ENCODE results near the gene FOXO3. TPM values are rescaled to one million over a fixed set of nuclear protein-coding genes. Genes with fewer than 3 reads are reported as not detected.
A peak's percentile ranks its signal among the peaks of the same experiment; 100 is the strongest.

The FOXO3 gene
- total RNA-seq, 1 experiment from 2014 or later = 22.1 TPM

GRCh38 chr6:108526739-108527174 lies 34.0 kb upstream of the FOXO3 start:
- no peak overlapping the region for H3K56ac ChIP-seq (ENCODE audit: insufficient read length, low read depth, low read length)
- no peaks in the 10 kb centered on the region for H3K9me3 ChIP-seq (ENCODE audit: control insufficient read depth, low read depth, low read length)
- no peak overlapping the region for H3K9ac ChIP-seq (ENCODE audit: extremely low read depth, insufficient read length, low read length)
- no peaks in the 10 kb centered on the region for H3K79me2 ChIP-seq (ENCODE audit: insufficient read depth, low read length)
- no peaks in the 10 kb centered on the region for H3K27me3 ChIP-seq (ENCODE audit: insufficient read depth, low read length)
- no peak overlapping the region for H2AFZ ChIP-seq (ENCODE audit: low read length)
- no peak overlapping the region for H2BK5ac ChIP-seq (ENCODE audit: insufficient read length, low read length)
- no peak overlapping the region for H3K23ac ChIP-seq (ENCODE audit: insufficient read length, low read depth, low read length)
- H3K23me2 ChIP-seq (ENCODE audit: insufficient read length, low read depth, low read length, poor library complexity, severe bottlenecking) = no peaks in the 10 kb centered on the region
- peaks cover 11 to 14% of the 10 kb centered on the region in 2 experiments for H3K4me1 Mint-ChIP-seq
- H2BK120ac ChIP-seq (ENCODE audit: low read depth, low read length, poor library complexity, severe bottlenecking) = no peak overlapping the region
- H2BK12ac ChIP-seq (ENCODE audit: insufficient read length, low read depth, low read length) = no peak overlapping the region
- H3K4me3 Mint-ChIP-seq = no peak overlapping the region
- no peak overlapping the region for H3K4me2 ChIP-seq (ENCODE audit: insufficient read depth, insufficient read length, low read length)
- H3K9me3 Mint-ChIP-seq = no peaks in the 10 kb centered on the region
- no peak overlapping the region for H3K18ac ChIP-seq (ENCODE audit: insufficient read length, low read depth, low read length)
- H2BK15ac ChIP-seq (ENCODE audit: low read depth, low read length) = no peak overlapping the region
- no peaks in the 10 kb centered on the region for H4K20me1 ChIP-seq (ENCODE audit: control insufficient read depth, insufficient read depth, insufficient read length)
- no peak overlapping the region for H2AK5ac ChIP-seq (ENCODE audit: insufficient read length, low read length)
- H3K14ac ChIP-seq (ENCODE audit: insufficient read depth, low read length) = no peak overlapping the region
- no peak overlapping the region for H3K4ac ChIP-seq (ENCODE audit: low read depth, low read length)
- no peak for DNase-seq
- WGBS (ENCODE audit: extremely low coverage, insufficient read length, low lambda C conversion rate) = no CpG with 5 or more reads among the region's 7 CpGs
- no peak overlapping the region for H3K27ac ChIP-seq (ENCODE audit: insufficient read length, low read depth, low read length)
- no peaks in the 10 kb centered on the region for H3K79me1 ChIP-seq (ENCODE audit: insufficient read depth, low read depth, low read length, poor library complexity, severe bottlenecking)
- H2BK20ac ChIP-seq (ENCODE audit: low read depth, low read length, poor library complexity, severe bottlenecking) = no peak overlapping the region
- no peak overlapping the region for H3K27ac Mint-ChIP-seq
- no peaks in the 10 kb centered on the region for H3K36me3 Mint-ChIP-seq (ENCODE audit: insufficient read depth in 1 of 3, low read depth in 3 of 3)
- TF ChIP-seq, protein P1, sequence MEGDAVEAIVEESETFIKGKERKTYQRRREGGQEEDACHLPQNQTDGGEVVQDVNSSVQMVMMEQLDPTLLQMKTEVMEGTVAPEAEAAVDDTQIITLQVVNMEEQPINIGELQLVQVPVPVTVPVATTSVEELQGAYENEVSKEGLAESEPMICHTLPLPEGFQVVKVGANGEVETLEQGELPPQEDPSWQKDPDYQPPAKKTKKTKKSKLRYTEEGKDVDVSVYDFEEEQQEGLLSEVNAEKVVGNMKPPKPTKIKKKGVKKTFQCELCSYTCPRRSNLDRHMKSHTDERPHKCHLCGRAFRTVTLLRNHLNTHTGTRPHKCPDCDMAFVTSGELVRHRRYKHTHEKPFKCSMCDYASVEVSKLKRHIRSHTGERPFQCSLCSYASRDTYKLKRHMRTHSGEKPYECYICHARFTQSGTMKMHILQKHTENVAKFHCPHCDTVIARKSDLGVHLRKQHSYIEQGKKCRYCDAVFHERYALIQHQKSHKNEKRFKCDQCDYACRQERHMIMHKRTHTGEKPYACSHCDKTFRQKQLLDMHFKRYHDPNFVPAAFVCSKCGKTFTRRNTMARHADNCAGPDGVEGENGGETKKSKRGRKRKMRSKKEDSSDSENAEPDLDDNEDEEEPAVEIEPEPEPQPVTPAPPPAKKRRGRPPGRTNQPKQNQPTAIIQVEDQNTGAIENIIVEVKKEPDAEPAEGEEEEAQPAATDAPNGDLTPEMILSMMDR (conservative IDR thresholded peaks at IDR 0.05) = peak; percentile 83
- H4K91ac ChIP-seq (ENCODE audit: insufficient read length, low read depth, low read length) = no peak overlapping the region
- H4K8ac ChIP-seq (replicated peaks; ENCODE audit: insufficient read length, low read depth, low read length) = no peak overlapping the region
- no peaks in the 10 kb centered on the region for H3K4me1 ChIP-seq (ENCODE audit: insufficient read depth, low read length)
- no peaks in the 10 kb centered on the region for H3K27me3 Mint-ChIP-seq (ENCODE audit: low read depth)
- no peak overlapping the region for H3T11ph ChIP-seq (ENCODE audit: low read length)
- no peak overlapping the region for H4K5ac ChIP-seq (ENCODE audit: insufficient read length, low read depth, low read length)
